WTC11 (cell line): ENCODE measurements around the gene BCL2L12.

ENCODE experiments used
- ESRRA ChIP-seq: sonication (generic); formaldehyde crosslinking; IDR thresholded peaks from 2 replicates; pipeline ENCODE4 v1.8.1; 2022; ENCODE audit warnings: mild to moderate bottlenecking, missing genetic modification reagents, borderline replicate concordance
- JUN ChIP-seq: sonication (generic); formaldehyde crosslinking; IDR thresholded peaks from 2 replicates; pipeline ENCODE4 v1.8.0; 2023; ENCODE audit warnings: mild to moderate bottlenecking, missing genetic modification reagents
- NFYB ChIP-seq: sonication (generic); formaldehyde crosslinking; conservative IDR thresholded peaks from 2 replicates; pipeline ENCODE4 v1.8.0; 2022; ENCODE audit warnings: low read depth, missing genetic modification reagents
- NR1H2 ChIP-seq: sonication (generic); formaldehyde crosslinking; IDR thresholded peaks from 2 replicates; pipeline ENCODE4 v1.9.0; 2021; ENCODE audit warnings: mild to moderate bottlenecking, moderate library complexity, missing genetic modification reagents
- NR3C1 ChIP-seq: sonication (generic); formaldehyde crosslinking; conservative IDR thresholded peaks from 2 replicates; pipeline ENCODE4 v1.8.1; 2023; ENCODE audit warnings: low read depth, mild to moderate bottlenecking, missing genetic modification reagents
- SMAD3 ChIP-seq: sonication (generic); formaldehyde crosslinking; IDR thresholded peaks from 2 replicates; pipeline ENCODE4 v1.8.0; 2022; ENCODE audit warnings: missing genetic modification reagents, mild to moderate bottlenecking, borderline replicate concordance
- ZNF219 ChIP-seq: sonication (generic); formaldehyde crosslinking; IDR thresholded peaks from 2 replicates; pipeline ENCODE4 v1.8.0; 2023; ENCODE audit warnings: missing genetic modification reagents, mild to moderate bottlenecking, borderline replicate concordance
- TF ChIP-seq, protein P1 (sequence below): fragments of 200-600 bp; IDR thresholded peaks from 2 replicates; pipeline ENCODE4 v1.8.0; 2022; ENCODE audit warnings: antibody characterized with exemption
- TF ChIP-seq, protein P2 (sequence below): sonication (generic); formaldehyde crosslinking; conservative IDR thresholded peaks from 2 replicates; pipeline ENCODE4 v1.8.1; 2023; ENCODE audit warnings: mild to moderate bottlenecking, low read depth, missing genetic modification reagents, moderate library complexity
- TF ChIP-seq, protein P3 (sequence below): sonication (generic); formaldehyde crosslinking; IDR thresholded peaks from 2 replicates; pipeline ENCODE4 v1.8.1; 2022; ENCODE audit warnings: missing genetic modification reagents, borderline replicate concordance
- TF ChIP-seq, protein P4 (sequence below): sonication (generic); formaldehyde crosslinking; IDR thresholded peaks from 2 replicates; pipeline ENCODE4 v1.8.0; 2022; ENCODE audit warnings: mild to moderate bottlenecking, missing genetic modification reagents

DNA sequence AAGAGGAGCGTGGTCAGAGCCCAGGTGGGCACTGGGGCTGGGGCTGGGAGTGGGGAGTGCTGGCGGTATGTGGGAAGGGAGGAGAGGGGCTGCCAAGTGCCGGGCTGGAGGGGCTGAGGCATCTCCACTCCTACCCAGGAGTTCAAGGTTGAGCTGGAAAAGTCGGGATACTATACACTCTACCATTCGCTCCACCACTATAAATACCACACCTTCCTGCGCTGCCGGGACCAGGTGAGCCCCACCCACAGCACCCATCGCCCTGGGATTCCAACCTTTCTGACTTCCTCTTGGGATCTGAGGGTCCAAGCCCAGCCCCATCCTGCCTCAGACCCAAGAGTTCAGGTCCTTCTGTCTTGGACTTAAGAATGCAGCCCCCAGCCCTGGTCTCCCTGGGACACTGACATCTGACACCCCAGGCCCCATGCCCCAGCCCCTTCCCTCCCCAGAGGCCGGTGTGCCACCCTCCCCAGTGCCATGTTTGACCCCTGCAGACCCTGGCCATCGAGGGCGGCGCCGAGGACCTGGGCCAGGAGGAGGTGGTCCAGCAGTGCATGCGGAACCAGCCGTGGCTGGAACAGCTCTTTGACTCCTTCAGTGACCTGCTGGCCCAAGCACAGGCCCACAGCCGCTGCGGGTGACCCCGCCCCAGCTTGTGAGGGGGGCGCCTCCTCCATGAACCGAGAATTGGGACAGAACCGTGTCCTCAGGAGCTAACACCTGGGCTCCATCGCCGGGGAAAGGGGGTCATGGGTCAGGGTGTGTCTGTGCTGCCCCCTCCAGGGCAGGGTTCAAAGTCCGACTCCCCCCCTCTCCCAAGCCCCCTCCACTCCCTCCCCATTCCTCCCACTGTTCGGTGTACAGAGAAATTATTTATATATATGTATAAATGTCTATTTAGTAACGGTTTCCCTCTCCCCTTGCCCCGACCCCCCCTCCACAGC, 40.5 kb upstream of the BCL2L12 start:
- no peak for TF ChIP-seq ZNF219 (CRISPR knock-in tag)
- no peak for TF ChIP-seq JUN (CRISPR knock-in tag)
- no peak for TF ChIP-seq NFYB (CRISPR knock-in tag)
- TF ChIP-seq, protein P1, sequence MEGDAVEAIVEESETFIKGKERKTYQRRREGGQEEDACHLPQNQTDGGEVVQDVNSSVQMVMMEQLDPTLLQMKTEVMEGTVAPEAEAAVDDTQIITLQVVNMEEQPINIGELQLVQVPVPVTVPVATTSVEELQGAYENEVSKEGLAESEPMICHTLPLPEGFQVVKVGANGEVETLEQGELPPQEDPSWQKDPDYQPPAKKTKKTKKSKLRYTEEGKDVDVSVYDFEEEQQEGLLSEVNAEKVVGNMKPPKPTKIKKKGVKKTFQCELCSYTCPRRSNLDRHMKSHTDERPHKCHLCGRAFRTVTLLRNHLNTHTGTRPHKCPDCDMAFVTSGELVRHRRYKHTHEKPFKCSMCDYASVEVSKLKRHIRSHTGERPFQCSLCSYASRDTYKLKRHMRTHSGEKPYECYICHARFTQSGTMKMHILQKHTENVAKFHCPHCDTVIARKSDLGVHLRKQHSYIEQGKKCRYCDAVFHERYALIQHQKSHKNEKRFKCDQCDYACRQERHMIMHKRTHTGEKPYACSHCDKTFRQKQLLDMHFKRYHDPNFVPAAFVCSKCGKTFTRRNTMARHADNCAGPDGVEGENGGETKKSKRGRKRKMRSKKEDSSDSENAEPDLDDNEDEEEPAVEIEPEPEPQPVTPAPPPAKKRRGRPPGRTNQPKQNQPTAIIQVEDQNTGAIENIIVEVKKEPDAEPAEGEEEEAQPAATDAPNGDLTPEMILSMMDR, result no peak
- TF ChIP-seq SMAD3 (CRISPR knock-in tag), result no peak
- TF ChIP-seq, protein P2, sequence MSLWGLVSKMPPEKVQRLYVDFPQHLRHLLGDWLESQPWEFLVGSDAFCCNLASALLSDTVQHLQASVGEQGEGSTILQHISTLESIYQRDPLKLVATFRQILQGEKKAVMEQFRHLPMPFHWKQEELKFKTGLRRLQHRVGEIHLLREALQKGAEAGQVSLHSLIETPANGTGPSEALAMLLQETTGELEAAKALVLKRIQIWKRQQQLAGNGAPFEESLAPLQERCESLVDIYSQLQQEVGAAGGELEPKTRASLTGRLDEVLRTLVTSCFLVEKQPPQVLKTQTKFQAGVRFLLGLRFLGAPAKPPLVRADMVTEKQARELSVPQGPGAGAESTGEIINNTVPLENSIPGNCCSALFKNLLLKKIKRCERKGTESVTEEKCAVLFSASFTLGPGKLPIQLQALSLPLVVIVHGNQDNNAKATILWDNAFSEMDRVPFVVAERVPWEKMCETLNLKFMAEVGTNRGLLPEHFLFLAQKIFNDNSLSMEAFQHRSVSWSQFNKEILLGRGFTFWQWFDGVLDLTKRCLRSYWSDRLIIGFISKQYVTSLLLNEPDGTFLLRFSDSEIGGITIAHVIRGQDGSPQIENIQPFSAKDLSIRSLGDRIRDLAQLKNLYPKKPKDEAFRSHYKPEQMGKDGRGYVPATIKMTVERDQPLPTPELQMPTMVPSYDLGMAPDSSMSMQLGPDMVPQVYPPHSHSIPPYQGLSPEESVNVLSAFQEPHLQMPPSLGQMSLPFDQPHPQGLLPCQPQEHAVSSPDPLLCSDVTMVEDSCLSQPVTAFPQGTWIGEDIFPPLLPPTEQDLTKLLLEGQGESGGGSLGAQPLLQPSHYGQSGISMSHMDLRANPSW (CRISPR knock-in tag), result no peak
- no peak for TF ChIP-seq NR1H2
- TF ChIP-seq NR3C1, result no peak
- TF ChIP-seq, protein P3, sequence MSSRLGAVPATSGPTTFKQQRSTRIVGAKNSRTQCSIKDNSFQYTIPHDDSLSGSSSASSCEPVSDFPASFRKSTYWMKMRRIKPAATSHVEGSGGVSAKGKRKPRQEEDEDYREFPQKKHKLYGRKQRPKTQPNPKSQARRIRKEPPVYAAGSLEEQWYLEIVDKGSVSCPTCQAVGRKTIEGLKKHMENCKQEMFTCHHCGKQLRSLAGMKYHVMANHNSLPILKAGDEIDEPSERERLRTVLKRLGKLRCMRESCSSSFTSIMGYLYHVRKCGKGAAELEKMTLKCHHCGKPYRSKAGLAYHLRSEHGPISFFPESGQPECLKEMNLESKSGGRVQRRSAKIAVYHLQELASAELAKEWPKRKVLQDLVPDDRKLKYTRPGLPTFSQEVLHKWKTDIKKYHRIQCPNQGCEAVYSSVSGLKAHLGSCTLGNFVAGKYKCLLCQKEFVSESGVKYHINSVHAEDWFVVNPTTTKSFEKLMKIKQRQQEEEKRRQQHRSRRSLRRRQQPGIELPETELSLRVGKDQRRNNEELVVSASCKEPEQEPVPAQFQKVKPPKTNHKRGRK (CRISPR knock-in tag), result no peak
- TF ChIP-seq ESRRA (CRISPR knock-in tag), result no peak
- TF ChIP-seq, protein P4, sequence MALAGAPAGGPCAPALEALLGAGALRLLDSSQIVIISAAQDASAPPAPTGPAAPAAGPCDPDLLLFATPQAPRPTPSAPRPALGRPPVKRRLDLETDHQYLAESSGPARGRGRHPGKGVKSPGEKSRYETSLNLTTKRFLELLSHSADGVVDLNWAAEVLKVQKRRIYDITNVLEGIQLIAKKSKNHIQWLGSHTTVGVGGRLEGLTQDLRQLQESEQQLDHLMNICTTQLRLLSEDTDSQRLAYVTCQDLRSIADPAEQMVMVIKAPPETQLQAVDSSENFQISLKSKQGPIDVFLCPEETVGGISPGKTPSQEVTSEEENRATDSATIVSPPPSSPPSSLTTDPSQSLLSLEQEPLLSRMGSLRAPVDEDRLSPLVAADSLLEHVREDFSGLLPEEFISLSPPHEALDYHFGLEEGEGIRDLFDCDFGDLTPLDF (CRISPR knock-in tag), result no peak
